Fibroblast of lung (primary cell): ENCODE measurements around the gene LSAMP. TPM values are rescaled to one million over a fixed set of nuclear protein-coding genes. Genes with fewer than 3 reads are reported as not detected.

Experiments used
- DNase-seq, 2 donors: peaks; one replicate each; pipeline versions ENCODE4 v3.0.0 to v3.0.0-alpha.2; 2010; ENCODE audit warnings: low read depth in 2 of 2
- H2AFZ ChIP-seq: 2 replicates; pipeline ENCODE4 v1.5.1; 2012; ENCODE audit warnings: low read length, control low read depth, inconsistent platforms
- H3K27ac ChIP-seq: 2 replicates; pipeline ENCODE4 v1.5.1; 2011; ENCODE audit warnings: low read length, control low read depth; ENCODE audit not compliant: insufficient read depth
- H3K27me3 ChIP-seq: 2 replicates; pipeline ENCODE4 v1.5.1; 2011; ENCODE audit warnings: mild to moderate bottlenecking, low read length; ENCODE audit not compliant: control insufficient read depth, insufficient read depth
- H3K36me3 ChIP-seq: 2 replicates; pipeline ENCODE4 v1.5.1; 2011; ENCODE audit warnings: low read length; ENCODE audit not compliant: control insufficient read depth, insufficient read depth
- H3K4me1 ChIP-seq: 2 replicates; pipeline ENCODE4 v1.5.1; 2011; ENCODE audit warnings: low read length; ENCODE audit not compliant: control insufficient read depth, insufficient read depth; ENCODE audit errors: extremely low read depth
- H3K4me2 ChIP-seq: 2 replicates; pipeline ENCODE4 v1.5.1; 2011; ENCODE audit warnings: low read length, control low read depth; ENCODE audit not compliant: insufficient read depth; ENCODE audit errors: extremely low read depth
- H3K4me3 ChIP-seq, 4 experiments: fragments of 200-600 bp in 1 of 4; sonication (generic) in 1 of 4; replicated peaks in 1 of 4; 2 replicates each; pipeline ENCODE4 v1.5.1; 2011 to 2016; ENCODE audit warnings: low read length in 4 of 4, low read depth in 3 of 4, mild to moderate bottlenecking in 3 of 4, control low read depth in 2 of 4, inconsistent platforms in 1 of 4, mixed read lengths in 1 of 4; ENCODE audit not compliant: insufficient read depth in 1 of 4; ENCODE audit errors: control extremely low read depth in 1 of 4
- H3K79me2 ChIP-seq: 2 replicates; pipeline ENCODE4 v1.5.1; 2012; ENCODE audit warnings: mild to moderate bottlenecking, low read length, inconsistent platforms; ENCODE audit not compliant: control insufficient read depth, insufficient read depth
- H3K9ac ChIP-seq: 2 replicates; pipeline ENCODE4 v1.5.1; 2011; ENCODE audit warnings: mild to moderate bottlenecking, low read length, control low read depth; ENCODE audit not compliant: insufficient read depth
- H3K9me3 ChIP-seq: 2 replicates; pipeline ENCODE4 v1.5.1; 2012; ENCODE audit warnings: low read depth, low read length; ENCODE audit not compliant: control insufficient read depth, insufficient read depth
- H4K20me1 ChIP-seq: 2 replicates; pipeline ENCODE4 v1.5.1; 2011; ENCODE audit warnings: low read length; ENCODE audit not compliant: control insufficient read depth, insufficient read depth; ENCODE audit errors: extremely low read depth
- CTCF ChIP-seq, 2 donors: IDR thresholded peaks in 1 of 2; conservative IDR thresholded peaks in 1 of 2; 1 replicate in 1 of 2; 2 replicates in 1 of 2; pipeline ENCODE4 v1.5.1; 2011 to 2012; ENCODE audit warnings: low read length in 2 of 2, control low read depth in 1 of 2, inconsistent platforms in 1 of 2, low read depth in 1 of 2, mild to moderate bottlenecking in 1 of 2
- EZH2 ChIP-seq: IDR thresholded peaks from 2 replicates; pipeline ENCODE4 v1.5.1; 2012; ENCODE audit warnings: low read length, control low read depth, mild to moderate bottlenecking; ENCODE audit errors: missing control alignments
- polyA plus RNA-seq, 2 donors: library from polyadenylated mRNA; depleted of rRNA in 1 of 2; stranded (reverse) in 1 of 2; unstranded in 1 of 2; fragments of >200 nt; gene quantifications; 2 replicates each; pipeline ENCODE4 v1.2.1, GENCODE V29; 2011 to 2012; ENCODE audit warnings: missing spikeins in 1 of 2
- total RNA-seq: library from RNA; depleted of rRNA; stranded (reverse); fragments of >200 nt; gene quantifications from 2 replicates; pipeline ENCODE4 v1.2.1, GENCODE V29; 2014

The LSAMP gene
- total and polyA plus RNA-seq, 2 donors (not counting 1 experiment from before 2014, with no cell fraction given) = 4.8 to 5.9 TPM

GRCh38 chr3:116096631-116097030, 348.7 kb downstream of the LSAMP start:
- H3K4me3 ChIP-seq = no peak overlapping the region
- DNase-seq = no peak
- no peak overlapping the region for H2AFZ ChIP-seq
- H3K79me2 ChIP-seq = no peaks in the 10 kb centered on the region
- TF ChIP-seq EZH2 (no peak), CTCF (conservative IDR thresholded peaks at IDR 0.05 in 1 of 2, IDR thresholded peaks at IDR 0.05 in 1 of 2; ENCODE audit: low read depth in 1 of 2, low read length in 2 of 2) (no peak)
- no peak overlapping the region for H3K27ac ChIP-seq
- H3K27me3 ChIP-seq = no peaks in the 10 kb centered on the region
- no peaks in the 10 kb centered on the region for H3K36me3 ChIP-seq
- no peaks in the 10 kb centered on the region for H4K20me1 ChIP-seq
- no peak overlapping the region for H3K4me2 ChIP-seq
- H3K9ac ChIP-seq = no peak overlapping the region
- H3K9me3 ChIP-seq = no peaks in the 10 kb centered on the region
- H3K4me1 ChIP-seq = no peaks in the 10 kb centered on the region

- H3K36me3 ChIP-seq = no peaks in the 10 kb centered on the region
- H2AFZ ChIP-seq = no peak overlapping the region
- H4K20me1 ChIP-seq = no peaks in the 10 kb centered on the region
- no peak overlapping the region for H3K4me2 ChIP-seq
- no peaks in the 10 kb centered on the region for H3K79me2 ChIP-seq
- TF ChIP-seq CTCF (conservative IDR thresholded peaks at IDR 0.05 in 1 of 2, IDR thresholded peaks at IDR 0.05 in 1 of 2; ENCODE audit: low read depth in 1 of 2, low read length in 2 of 2) = no peak
- no peak for TF ChIP-seq EZH2
- H3K27ac ChIP-seq = no peak overlapping the region
- H3K4me3 ChIP-seq = no peak overlapping the region
- DNase-seq = no peak
- no peaks in the 10 kb centered on the region for H3K9me3 ChIP-seq
- no peak overlapping the region for H3K9ac ChIP-seq
- no peaks in the 10 kb centered on the region for H3K27me3 ChIP-seq
- no peaks in the 10 kb centered on the region for H3K4me1 ChIP-seq
Measured at GRCh38 chr3:116093374-116093773, 351.9 kb downstream of the LSAMP start.

DNA sequence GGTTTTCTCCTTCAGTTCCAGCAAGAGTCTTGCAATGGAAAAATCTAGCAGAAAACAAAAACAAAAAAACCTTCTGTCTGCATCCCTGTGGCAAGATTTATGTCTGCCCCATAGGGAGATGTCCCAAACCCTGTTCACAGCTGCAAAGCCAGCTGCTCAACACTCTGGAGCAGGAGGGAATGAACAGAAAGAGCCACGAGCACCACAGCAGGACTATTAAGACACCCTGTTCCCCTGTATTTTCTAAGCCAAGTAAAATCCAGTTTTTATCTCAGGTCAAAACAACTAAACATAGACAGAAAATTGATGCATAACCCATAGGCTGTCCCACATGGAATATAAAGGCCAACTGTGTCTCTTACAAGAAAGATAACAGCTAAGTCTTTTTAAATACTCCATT, 357.9 kb downstream of the LSAMP start:
- H3K9me3 ChIP-seq = no peaks in the 10 kb centered on the region
- H3K4me3 ChIP-seq = no peak overlapping the region
- no peaks in the 10 kb centered on the region for H3K27me3 ChIP-seq
- no peak for DNase-seq
- H3K9ac ChIP-seq = no peak overlapping the region
- no peaks in the 10 kb centered on the region for H3K79me2 ChIP-seq
- H2AFZ ChIP-seq = no peak overlapping the region
- no peaks in the 10 kb centered on the region for H3K36me3 ChIP-seq
- no peak overlapping the region for H3K4me2 ChIP-seq
- no peak overlapping the region for H3K27ac ChIP-seq
- no peaks in the 10 kb centered on the region for H4K20me1 ChIP-seq
- H3K4me1 ChIP-seq = no peaks in the 10 kb centered on the region
- TF ChIP-seq EZH2 (no peak), CTCF (conservative IDR thresholded peaks at IDR 0.05 in 1 of 2, IDR thresholded peaks at IDR 0.05 in 1 of 2; ENCODE audit: low read depth in 1 of 2, low read length in 2 of 2) (no peak)
